IMR-90 (cell line): Measurements from ENCODE around the gene APOL2.

Experiments
- BHLHE40 ChIP-seq: fragments of 150-350 bp; IDR thresholded peaks from 2 replicates; pipeline ENCODE4 v1.6.1; 2016; ENCODE audit warnings: mild to moderate bottlenecking, low read depth, low read length
- CEBPB ChIP-seq: IDR thresholded peaks from 2 replicates; pipeline ENCODE4 v1.6.1; 2012; ENCODE audit warnings: low read depth, low read length, improper control_type of control experiment
- CHD1 ChIP-seq: IDR thresholded peaks from 2 replicates; pipeline ENCODE4 v1.6.1; 2012; ENCODE audit warnings: low read depth, low read length, improper control_type of control experiment
- FOS ChIP-seq: fragments of 150-350 bp; IDR thresholded peaks from 2 replicates; pipeline ENCODE4 v1.6.1; 2016; ENCODE audit warnings: low read depth, low read length
- MAFK ChIP-seq: IDR thresholded peaks from 2 replicates; pipeline ENCODE4 v1.6.1; 2012; ENCODE audit warnings: low read depth, low read length, improper control_type of control experiment
- MXI1 ChIP-seq: IDR thresholded peaks from 2 replicates; pipeline ENCODE4 v1.6.1; 2012; ENCODE audit warnings: low read depth, mild to moderate bottlenecking, low read length, moderate library complexity, borderline replicate concordance
- NFE2L2 ChIP-seq: fragments of 150-350 bp; IDR thresholded peaks from 2 replicates; pipeline ENCODE4 v1.6.1; 2016; ENCODE audit warnings: low read depth, mild to moderate bottlenecking, low read length
- POLR2A ChIP-seq: IDR thresholded peaks from 2 replicates; pipeline ENCODE4 v1.6.1; 2012; ENCODE audit warnings: mild to moderate bottlenecking, low read depth, low read length
- RAD21 ChIP-seq: IDR thresholded peaks from 2 replicates; pipeline ENCODE4 v1.6.1; 2012; ENCODE audit warnings: low read length, improper control_type of control experiment
- RCOR1 ChIP-seq: IDR thresholded peaks from 2 replicates; pipeline ENCODE4 v1.6.1; 2012; ENCODE audit warnings: mild to moderate bottlenecking, low read length, improper control_type of control experiment; ENCODE audit not compliant: insufficient replicate concordance
- RFX5 ChIP-seq: IDR thresholded peaks from 2 replicates; pipeline ENCODE4 v1.8.0; 2012; ENCODE audit warnings: low read depth, mild to moderate bottlenecking, low read length, moderate library complexity
- SMC3 ChIP-seq: fragments of 150-350 bp; IDR thresholded peaks from 2 replicates; pipeline ENCODE4 v1.6.1; 2016; ENCODE audit warnings: low read depth, mild to moderate bottlenecking, antibody characterized with exemption, low read length, moderate library complexity
- TF ChIP-seq, protein P1 (sequence below): conservative IDR thresholded peaks from 2 replicates; pipeline ENCODE4 v1.5.1; 2012; ENCODE audit warnings: mild to moderate bottlenecking, low read depth, low read length, improper control_type of control experiment
- TF ChIP-seq, protein P2 (sequence below): fragments of 150-350 bp; IDR thresholded peaks from 2 replicates; pipeline ENCODE4 v1.6.1; 2016; ENCODE audit warnings: low read depth, mild to moderate bottlenecking, low read length, moderate library complexity, borderline replicate concordance

GRCh38 chr22:36233796-36234195 lies 5.5 kb downstream of the APOL2 start:
- TF ChIP-seq BHLHE40: no peak
- TF ChIP-seq, protein P1, sequence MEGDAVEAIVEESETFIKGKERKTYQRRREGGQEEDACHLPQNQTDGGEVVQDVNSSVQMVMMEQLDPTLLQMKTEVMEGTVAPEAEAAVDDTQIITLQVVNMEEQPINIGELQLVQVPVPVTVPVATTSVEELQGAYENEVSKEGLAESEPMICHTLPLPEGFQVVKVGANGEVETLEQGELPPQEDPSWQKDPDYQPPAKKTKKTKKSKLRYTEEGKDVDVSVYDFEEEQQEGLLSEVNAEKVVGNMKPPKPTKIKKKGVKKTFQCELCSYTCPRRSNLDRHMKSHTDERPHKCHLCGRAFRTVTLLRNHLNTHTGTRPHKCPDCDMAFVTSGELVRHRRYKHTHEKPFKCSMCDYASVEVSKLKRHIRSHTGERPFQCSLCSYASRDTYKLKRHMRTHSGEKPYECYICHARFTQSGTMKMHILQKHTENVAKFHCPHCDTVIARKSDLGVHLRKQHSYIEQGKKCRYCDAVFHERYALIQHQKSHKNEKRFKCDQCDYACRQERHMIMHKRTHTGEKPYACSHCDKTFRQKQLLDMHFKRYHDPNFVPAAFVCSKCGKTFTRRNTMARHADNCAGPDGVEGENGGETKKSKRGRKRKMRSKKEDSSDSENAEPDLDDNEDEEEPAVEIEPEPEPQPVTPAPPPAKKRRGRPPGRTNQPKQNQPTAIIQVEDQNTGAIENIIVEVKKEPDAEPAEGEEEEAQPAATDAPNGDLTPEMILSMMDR: no peak
- no peak for TF ChIP-seq POLR2A
- no peak for TF ChIP-seq CHD1
- no peak for TF ChIP-seq RCOR1
- no peak for TF ChIP-seq CEBPB
- no peak for TF ChIP-seq NFE2L2
- TF ChIP-seq SMC3: no peak
- TF ChIP-seq FOS: no peak
- TF ChIP-seq RFX5: no peak
- TF ChIP-seq MAFK: no peak
- no peak for TF ChIP-seq RAD21
- TF ChIP-seq, protein P2, sequence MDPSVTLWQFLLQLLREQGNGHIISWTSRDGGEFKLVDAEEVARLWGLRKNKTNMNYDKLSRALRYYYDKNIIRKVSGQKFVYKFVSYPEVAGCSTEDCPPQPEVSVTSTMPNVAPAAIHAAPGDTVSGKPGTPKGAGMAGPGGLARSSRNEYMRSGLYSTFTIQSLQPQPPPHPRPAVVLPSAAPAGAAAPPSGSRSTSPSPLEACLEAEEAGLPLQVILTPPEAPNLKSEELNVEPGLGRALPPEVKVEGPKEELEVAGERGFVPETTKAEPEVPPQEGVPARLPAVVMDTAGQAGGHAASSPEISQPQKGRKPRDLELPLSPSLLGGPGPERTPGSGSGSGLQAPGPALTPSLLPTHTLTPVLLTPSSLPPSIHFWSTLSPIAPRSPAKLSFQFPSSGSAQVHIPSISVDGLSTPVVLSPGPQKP: no peak
- TF ChIP-seq MXI1: no peak
